M059J (cell line): ENCODE results near the gene BNC2. TPM values are rescaled to one million over a fixed set of nuclear protein-coding genes. Genes with fewer than 3 reads are reported as not detected.
"Not testable (repeated sequence)": the region's sequence is repeated elsewhere in the genome, so short reads cannot be mapped to it uniquely, and the experiment has no call there.

Source experiments
- DNase-seq: peaks from one replicate; pipeline ENCODE4 v3.0.0-alpha.2; 2012; ENCODE audit warnings: low read depth
- total RNA-seq: library from RNA; depleted of rRNA; stranded (reverse); fragments of >200 nt; shearing (Covaris generic); gene quantifications from 2 replicates; pipeline ENCODE4 v1.2.3, GENCODE V29; 2014

The BNC2 gene
- total RNA-seq, 1 experiment from 2014 or later: 7.0 TPM

- DNase-seq: no peak
These were observed 414.6 kb downstream of the BNC2 start for GRCh38 chr9:16455842-16456241.

- no peak for DNase-seq
These were observed 417.1 kb downstream of the BNC2 start for GRCh38 chr9:16453390-16453789.

- no peak for DNase-seq
These were observed 419.9 kb downstream of the BNC2 start for GRCh38 chr9:16450578-16450977.

- DNase-seq: no peak
These were observed 420.4 kb downstream of the BNC2 start for GRCh38 chr9:16450043-16450442.

GRCh38 chr9:16449076-16449730 lies 421.3 kb downstream of the BNC2 start:
- DNase-seq: no peak

GRCh38 chr9:16447946-16448345 lies 422.5 kb downstream of the BNC2 start:
- no peak for DNase-seq

GRCh38 chr9:16446636-16447035 lies 423.8 kb downstream of the BNC2 start:
- no peak for DNase-seq

- DNase-seq: peak; percentile 27
These were observed 425.1 kb downstream of the BNC2 start for GRCh38 chr9:16445141-16445920.

GRCh38 chr9:16442622-16443021 lies 427.8 kb downstream of the BNC2 start:
- DNase-seq: peak; percentile 83

GRCh38 chr9:16441791-16442190 lies 428.7 kb downstream of the BNC2 start:
- DNase-seq: no peak

- not testable (repeated sequence) for DNase-seq
These were observed 431.6 kb downstream of the BNC2 start for GRCh38 chr9:16438831-16439230.

- no peak for DNase-seq
These were observed 433.9 kb downstream of the BNC2 start for GRCh38 chr9:16436545-16436944.

GRCh38 chr9:16434526-16434925 lies 435.9 kb downstream of the BNC2 start:
- no peak for DNase-seq

- DNase-seq: no peak
These were observed 437.0 kb downstream of the BNC2 start for GRCh38 chr9:16433494-16433893.

GRCh38 chr9:16431666-16432392 lies 438.6 kb downstream of the BNC2 start:
- DNase-seq: no peak

- DNase-seq: no peak
These were observed 440.8 kb downstream of the BNC2 start for GRCh38 chr9:16429671-16430070.

- DNase-seq: no peak
These were observed 442.5 kb downstream of the BNC2 start for GRCh38 chr9:16427873-16428427.

GRCh38 chr9:16426716-16427115 lies 443.8 kb downstream of the BNC2 start:
- DNase-seq: no peak

- peak; percentile 76 for DNase-seq
These were observed 444.8 kb downstream of the BNC2 start for GRCh38 chr9:16425562-16426231.

- DNase-seq: no peak
These were observed 448.4 kb downstream of the BNC2 start for GRCh38 chr9:16422114-16422513.

- DNase-seq: peak; percentile 50
These were observed 448.9 kb downstream of the BNC2 start for GRCh38 chr9:16421532-16421931.

GRCh38 chr9:16419124-16419523 lies 451.3 kb downstream of the BNC2 start:
- no peak for DNase-seq
